Kidney glomerular epithelial cell (primary cell): ENCODE data around the gene BMP7.
"Not testable (repeated sequence)": the region's sequence is repeated elsewhere in the genome, so short reads cannot be mapped to it uniquely, and the experiment has no call there.

Experiments used
- DNase-seq: peaks from one replicate; lab custom pipeline; 2025; lab: John Stamatoyannopoulos, UW

The BMP7 gene

DNA sequence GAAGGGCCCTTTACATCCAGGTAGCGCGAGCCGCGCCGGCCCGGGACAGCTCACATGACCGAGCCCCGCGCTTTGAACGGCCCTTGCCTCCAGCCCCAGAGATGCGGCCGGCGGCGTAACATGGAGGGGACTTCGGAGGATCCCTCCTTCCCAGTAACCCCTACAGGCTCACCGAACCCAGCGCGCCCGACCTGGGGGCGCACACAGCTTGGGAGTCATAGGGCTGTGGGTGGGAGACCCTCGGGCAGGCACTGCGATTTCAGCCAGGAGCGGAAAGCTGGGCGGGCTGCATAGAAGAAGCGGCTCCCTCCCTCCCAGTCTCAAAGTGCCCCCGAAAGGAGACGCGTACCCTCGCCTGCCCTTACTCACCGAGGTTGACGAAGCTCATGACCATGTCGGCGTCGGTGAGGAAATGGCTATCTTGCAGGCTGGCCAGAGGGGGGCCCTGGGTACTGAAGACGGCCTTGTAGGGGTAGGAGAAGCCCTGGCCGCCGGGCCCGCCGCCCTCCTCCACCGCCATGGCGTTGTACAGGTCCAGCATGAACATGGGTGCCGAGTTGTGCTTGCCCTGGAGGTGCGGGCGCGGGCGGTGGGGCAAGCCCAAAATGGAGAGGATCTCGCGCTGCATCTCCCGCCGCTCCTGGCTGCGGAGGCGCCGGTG lies 975 bp downstream of the BMP7 start:
- DNase-seq, result no peak

DNA sequence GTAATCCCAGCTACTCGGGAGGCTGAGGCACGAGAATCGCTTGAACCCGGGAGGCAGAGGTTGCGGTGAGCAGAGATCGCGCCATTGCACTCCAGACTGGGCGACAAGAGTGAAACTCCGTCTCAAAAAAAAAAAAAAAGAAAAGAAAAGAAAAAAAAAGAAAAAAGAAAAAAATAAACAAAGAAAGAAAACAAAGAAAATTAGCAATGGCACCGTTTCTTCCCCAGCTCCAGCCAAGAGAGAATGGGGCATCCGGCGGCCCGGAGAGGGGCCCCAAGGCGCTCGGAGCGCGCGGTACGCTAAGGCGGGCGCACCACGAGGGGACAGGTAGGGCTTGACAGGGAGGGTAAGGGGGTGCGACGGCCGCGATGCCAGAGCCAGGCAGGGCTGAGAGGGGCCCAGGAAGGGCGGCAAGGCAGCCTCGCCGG lies 1.5 kb downstream of the BMP7 start:
- not testable (repeated sequence) for DNase-seq

DNA sequence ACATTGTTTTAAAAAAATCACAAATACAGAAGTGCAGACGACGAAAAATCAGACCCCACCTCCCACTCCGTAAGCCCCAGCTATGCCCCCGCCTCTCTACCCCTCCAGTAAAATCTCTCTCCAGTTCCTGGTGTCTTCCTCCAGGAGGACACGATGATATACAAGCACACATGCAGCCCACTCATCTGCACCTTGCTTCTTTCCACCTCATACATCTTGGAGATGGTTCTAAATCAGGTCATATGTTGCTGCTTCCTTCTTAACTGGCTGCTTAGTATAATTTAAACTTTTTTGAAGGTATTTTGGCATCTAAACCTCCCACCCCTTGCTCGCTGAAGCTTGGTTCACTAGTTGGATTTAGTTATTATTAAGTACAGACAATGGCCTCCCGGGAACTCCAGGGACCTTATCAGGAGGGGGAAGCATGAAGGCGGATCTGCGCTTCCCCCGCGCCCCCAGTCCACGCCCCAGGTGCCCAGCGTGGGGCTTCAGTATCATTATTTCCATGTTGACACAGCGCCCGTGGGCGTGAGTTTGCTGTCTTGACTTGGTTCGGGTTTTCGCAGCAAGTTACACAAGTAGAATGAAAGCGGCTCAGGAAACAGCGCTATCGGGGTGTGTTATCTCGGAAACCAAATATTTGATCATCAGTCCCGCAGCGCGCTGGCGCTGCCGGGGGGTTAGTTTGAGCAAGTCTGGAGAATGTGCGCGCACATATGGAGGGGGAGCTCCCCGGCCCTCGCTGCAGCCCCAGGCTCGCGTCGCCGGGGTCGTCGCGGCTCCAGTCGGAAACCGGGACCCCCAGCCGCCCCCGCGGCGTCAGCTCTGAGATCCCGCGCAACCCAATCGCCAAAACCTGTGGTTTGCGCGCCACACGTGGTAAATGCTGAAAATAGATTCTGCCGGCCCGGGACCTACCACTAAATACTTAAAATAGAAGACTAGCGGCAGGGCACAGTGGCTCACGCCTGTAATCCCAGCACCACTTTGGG lies 2.3 kb downstream of the BMP7 start:
- peak; percentile 52 for DNase-seq

DNA sequence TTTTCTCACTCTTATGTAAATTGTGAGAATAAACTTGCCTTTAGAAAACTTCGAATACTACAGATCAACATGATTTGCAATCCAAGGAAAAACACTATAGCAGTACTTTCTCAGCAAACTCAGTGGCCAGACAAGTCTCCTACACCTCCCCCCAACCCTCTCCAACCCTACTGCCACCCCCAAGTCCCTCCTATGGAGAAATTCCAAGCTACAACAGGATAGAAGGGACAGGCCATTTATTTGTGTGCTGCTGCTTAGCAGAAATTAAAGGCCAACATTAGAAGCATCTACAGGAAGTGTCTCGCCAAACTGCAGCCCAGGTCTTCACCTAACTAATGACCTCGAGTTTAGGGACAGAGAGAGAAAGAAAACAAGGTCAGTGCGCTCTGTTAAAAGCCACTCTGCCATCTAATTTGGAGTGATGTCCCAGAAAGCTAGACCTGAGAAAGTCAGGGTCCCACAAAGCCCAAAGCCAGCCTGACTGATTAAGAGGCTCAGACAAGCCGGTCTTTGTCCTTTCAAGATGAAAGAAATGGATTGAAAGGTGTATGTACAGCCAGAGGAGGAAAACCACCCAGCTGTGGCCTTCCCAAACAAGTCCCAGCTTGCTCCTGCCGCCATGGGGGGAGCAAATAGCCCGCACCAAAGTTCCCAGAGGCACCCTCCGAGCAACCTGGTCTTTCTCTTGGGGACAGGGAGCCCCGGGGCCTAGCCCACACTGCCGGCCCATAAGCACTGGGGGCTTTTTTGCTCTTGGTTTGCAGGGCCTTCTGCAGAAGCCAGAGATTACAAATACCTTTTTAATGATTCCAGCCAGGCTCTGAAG lies 3.4 kb downstream of the BMP7 start:
- DNase-seq, result peak; percentile 13

DNA sequence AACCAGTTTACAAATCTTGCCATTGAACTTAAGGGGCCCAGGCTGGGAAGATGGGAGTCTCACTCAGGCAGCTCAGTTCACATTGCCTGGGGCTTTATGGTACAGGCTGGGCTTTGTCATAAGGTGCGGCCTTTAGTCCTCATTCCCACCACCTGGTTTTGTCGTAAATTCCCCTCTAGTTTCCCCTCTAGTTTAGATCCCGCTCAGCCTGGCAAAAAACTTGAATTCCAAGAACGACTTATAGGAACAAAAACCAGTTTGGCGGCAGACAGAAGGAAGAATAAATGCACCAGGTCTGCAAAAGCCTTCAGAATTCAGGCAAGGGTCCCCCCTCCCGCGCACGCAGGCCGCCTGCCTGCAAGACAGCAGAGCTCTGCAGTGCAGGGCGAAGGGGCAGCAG lies 4.1 kb downstream of the BMP7 start:
- no peak for DNase-seq

DNA sequence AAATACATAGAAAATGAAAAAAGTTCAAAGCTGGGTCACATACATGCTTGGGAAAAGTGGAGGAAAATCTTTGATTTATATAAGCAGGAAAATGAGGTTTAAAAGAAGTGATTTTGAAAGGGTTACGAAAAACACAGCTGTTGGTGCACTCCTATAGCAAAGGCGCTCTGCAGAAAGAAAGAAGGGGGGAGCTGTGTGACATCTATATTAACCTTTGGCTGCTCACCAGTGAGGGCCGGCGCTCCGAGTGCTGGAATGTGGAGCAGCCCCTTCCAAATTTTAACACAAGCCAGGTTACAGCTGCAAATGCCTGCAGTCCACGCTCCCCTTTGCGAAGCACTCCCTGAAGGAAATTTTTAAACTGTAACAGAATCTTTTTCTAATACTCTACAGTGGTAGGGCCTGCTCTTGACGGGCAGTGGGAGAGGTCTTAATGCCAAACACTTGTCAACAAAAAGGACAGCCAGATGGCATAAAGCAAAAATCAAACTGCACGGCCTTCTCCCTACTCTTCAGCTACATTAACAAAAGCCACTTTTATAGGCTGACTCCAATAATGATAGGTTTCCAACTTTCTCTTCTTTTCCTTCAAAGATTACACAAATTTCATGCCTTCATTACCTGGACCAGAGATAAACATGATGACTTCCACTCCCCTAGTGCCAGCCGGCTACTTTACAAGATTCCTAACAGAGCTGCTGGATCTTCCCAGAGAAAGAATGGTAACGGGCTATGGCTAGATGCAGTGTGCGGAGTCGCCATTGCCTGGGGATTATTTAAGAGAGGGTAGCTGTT lies 4.8 kb downstream of the BMP7 start:
- DNase-seq, result no peak

DNA sequence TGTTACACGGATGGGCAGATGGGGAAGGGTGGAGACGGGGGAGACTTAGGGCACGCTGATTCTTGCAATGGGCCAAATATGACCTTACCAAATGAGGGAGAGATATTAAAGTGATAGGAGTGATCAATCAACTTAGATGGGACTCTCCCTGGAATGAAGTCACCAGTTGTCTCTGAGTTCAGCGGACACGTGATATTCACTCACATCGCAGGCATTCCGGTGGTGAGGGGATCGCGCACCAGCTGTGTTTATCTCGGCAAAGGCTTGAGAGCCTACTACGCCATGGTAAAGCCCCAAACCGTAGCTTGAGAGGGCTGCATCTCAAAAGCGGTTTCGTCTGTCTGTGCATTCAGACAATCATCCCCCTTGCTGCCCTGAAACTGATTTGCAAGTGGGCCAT lies 5.5 kb downstream of the BMP7 start:
- DNase-seq, result peak; percentile 54

DNA sequence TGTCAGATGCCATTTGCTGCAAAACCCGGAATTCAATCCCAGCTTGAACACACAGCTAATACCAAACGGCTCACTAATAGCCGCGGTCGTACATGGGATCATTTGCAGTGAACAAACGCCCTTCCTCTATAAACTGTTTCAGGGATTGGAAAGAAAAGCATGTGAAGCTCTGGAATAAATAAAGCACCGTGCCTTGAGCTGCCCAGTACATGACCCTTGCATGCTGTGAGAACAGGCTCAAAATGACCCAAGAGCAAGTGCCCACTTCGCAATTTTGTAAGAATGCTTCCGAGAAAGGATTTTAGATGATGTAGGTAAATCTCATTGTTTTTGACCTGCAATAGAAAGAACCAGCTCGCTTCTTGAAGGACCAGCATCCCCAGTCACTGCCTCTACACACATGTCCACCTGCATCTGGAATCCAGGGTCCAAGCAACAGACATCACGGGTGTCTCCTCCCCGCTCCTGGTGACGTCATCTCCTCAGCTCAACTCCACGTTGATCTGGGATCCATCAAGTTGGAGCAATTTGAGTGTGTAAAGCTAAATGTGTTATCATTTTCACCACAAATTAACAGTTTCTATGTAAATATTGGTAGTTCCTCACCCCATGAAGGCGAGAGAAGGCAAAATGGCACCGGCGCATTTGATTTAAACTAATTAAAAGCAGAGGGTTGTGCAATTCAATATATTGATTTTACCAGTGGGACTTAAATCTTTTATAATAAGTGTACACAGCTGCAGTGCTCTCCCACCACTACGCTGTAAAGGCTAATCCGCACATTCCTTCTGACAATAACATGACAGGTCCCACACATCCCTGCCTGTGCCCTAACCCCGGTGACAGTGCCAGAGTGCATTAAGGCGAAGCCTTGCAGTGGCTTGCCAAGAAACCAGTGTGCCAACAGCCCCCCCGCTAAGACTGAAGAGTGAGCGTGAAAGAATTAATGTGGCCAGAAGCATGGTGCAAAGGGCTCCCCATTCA lies 6.2 kb downstream of the BMP7 start:
- no peak for DNase-seq

DNA sequence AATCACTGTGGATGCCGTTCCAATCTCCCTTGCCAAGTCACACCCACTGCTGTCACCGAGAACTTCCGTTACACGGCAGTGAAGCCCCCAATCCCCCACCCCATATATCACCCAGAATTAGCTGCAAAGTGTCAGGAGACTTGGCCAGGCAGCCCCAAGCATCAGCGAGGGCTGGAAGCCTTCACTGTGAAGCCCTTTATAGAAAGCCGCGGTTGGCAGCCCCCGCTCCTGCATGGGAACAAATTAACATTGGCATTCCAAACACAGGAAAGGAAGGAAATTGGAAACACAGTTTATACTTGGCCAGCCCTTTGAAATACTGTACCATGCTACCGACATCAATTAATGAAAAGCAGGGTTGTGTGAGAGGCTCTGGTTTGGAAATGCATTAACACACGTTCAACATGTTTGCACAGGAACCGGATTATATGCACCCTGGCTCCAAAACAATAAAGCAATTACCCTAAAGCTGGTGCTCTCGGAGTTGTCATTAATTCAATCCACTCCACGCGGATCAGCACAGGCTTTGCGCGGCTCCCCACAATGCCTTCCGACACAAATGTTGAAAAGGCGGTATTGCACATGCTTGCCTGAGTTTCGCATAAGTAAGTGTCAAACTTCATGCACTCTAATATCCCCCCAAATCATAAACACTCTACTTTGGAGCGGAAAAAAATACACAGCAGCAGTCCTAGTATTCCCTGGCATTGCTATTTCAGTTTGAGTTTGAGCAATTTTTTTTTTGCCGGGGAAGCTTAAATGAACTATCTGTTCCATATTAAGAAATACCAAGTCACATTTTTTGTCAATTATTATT lies 7.1 kb downstream of the BMP7 start:
- no peak for DNase-seq

DNA sequence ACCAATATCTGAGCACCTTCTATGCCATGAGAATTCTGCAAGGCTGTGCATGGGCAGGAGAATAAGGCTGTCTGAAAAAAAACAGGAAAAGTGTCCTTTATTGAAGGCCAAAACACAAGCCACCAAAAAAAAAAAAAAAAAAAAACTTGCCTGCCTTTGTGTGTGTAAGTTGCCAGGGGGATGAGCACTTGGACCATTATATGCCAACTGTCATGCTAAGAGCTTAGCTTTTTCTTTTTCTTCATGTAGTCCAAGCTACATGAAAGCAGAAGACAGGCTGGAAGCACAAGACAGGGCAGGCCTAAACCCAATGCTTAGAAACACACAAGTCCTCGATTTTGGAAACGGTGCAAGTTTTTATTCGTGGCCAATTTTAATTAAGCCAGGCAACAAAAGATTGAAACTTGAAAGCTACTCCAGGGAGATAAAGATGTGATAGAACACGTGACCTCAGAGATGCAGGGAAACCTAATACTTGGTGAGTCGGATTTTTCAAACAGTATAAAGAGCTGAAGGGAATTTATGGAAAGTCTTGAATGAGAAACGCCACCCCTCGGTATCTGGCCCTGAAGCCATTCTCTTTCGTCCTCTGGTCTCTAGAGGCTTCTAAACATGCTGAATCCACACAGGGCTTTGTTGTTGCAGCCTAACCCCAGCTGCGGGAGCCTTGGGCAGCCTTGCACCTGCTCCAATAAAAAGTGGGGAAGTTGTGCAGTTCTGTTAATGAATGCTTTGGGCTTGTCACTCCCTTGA lies 8.6 kb downstream of the BMP7 start:
- DNase-seq, result no peak

DNA sequence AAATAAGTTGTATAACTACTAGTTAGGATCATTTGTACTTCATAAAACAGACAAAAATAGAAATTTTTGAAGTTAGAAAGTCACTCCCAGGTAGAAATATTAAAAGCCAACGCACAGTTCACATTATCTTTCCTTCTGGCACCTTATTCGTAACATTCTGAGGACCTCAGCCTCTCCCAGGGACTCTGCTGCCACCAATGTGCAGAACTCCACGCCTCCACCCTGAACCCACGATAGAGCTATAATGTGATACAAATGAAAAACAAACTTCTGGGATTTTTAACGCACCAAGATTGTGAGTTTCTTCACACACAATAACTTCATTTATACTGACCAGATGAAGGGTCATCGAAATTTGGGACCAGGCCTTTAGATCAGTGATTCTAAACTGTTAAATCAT lies 9.5 kb downstream of the BMP7 start:
- no peak for DNase-seq

DNA sequence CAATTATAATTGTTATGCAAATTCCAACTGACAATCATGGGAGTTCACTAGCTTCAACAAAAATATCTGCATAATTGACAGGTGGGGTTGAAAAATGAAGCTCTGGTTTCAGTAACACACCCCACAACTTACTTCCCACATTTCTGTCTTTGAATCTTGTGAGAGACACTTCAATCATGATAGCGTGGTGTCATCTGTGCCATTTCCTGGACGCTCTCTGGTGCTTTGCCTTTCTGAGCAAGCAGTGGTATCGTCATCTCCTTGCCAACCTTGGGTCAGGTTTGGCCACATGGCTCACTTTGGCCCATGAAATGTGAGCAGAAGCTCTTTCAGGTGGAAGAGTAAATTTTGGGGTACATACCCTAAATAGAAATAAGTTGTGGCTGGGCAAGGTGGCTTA lies 10.2 kb downstream of the BMP7 start:
- no peak for DNase-seq

DNA sequence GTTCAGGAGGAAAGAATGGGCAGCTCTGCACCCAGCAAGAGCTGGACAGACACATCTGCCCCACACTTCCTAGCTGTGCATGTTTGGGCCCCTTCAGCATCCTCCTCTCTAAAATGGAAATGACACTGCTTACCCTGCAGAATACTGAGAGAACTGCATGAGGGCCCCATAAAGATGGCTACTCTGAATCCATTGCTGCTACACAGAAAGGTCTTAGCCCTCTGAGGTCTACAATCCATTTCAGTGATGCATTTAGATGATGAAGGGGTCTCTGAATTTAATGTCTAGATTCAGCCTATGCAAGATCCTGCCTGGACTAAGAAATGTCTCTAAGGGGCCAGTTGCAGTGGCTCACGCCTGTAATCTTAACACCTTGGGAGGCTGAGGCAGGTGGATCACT lies 11.3 kb downstream of the BMP7 start:
- no peak for DNase-seq

DNA sequence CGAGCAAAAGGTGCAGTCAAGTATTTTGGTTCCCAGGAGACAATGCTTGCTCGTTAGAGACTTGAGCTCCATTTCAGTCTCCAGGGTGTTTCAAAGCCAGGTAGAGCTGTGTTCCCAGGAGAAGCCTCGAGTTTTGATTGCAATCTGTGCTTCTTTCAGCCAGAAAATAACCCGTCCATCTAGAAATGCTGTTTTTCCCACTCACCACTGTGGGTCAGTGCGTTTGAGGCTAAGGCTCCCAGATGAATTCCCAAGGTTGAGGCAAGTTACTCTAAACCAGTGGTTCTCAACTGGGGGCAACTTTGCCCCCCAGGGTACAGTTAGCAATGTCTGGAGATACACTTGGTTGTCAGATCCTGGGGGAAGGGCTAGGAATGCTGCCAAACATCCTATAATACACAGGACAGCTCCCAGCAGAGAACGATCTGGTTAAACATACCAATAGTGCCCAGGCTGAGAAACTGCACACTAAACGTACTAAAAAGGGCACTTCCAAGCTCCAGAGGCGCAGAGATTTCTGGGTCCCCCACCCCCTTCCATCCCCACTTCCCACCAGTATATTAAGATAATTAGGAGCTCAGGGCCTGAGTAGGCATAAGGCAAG lies 13.8 kb downstream of the BMP7 start:
- DNase-seq, result no peak

DNA sequence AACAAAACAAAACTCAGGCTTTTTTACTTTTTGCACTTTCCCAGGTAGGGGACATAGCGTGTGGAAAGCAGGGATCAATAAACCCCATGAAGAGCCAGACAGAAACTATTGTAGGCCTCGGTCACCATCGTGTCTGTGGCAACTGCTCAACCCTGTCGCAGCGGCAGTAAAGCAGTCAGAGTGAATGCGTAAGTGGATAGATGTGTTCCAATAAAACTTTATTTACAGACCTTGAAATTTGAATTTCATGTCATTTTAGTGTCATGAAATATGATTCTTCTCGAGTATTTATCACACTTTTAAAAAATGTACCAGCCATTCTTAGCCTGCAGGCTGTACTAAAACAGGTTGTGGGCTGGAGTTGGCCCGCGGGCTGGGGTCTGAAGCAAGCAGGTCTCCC lies 14.5 kb downstream of the BMP7 start:
- no peak for DNase-seq

DNA sequence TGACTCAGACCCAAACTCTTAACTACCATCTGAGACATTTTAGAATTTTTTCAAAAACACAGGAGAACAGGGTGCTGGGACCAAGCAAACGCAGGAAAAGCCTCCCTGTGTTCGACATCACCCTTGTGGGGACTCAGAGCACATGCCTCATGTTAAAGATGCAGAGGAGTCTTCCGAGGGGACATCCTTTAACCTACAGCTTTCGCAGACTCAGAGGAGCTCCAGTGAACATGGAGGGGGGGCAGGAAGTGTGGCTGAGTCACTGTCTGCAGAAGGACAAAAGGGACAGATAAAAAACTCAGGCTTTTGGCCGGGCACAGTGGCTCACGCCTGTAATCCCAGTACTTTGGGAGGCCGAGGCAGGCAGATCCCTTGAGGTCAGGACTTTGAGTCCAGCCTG lies 15.1 kb downstream of the BMP7 start:
- no peak for DNase-seq

DNA sequence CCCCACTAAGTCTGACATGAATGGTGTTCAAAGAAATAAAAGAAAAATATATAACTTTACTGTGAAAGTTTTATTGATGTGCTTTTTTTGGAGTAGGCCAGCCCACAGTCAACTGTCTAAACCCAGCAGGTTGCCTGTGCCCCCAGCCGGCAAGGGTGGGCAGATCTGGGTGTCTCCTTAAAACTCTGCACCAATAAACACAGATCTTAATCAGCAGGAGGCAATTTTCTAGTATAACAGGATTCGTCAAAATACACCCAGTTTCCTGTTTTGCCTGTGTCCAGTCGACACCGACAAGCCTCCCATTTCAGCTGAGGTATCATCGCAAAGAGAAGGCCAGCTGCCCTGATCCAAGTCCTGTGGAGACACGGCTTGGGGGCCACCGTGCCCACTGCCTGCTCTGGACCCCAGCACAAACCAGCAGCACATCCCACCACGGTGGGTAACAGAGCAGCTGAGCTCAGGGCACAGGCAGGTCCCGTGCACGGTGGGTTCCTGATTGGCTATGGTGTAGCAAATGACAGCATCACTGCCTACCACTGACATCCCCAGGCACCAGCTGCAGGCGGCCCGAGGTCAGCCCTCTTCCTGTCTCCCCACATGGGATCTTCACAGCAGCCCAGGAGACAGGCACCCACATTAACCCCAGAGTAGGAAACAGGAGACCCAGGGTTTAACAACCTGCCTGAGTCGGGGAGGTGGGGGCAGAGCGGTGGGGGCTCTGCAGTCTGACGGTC lies 15.7 kb downstream of the BMP7 start:
- DNase-seq, result no peak

DNA sequence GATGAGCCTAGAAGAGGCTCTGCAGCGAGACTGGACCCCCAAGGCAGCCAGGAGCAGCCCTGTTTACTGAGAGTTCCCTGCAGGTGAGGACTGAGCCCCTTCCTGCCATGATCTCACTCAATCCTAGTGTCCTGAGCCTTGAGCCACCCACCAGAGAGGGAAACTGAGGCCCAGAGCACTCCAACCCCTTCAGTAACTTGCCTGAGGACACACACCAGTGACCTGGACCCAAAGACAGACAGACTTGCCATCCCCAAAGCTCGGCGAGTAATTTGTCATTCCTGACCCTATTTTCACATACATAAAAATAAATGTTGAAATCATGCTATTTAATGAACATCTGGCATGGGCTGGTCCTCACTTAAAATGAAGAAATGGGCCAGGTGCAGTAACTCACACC lies 16.7 kb downstream of the BMP7 start:
- DNase-seq, result no peak
